ENCODE data around the gene EXOC4.

EXOC4 gene

GRCh38 chr7:133394369-133394768, 141.5 kb downstream of the EXOC4 start:
- H3K4me3 ChIP-seq (replicated peaks; ENCODE audit: low read depth, low read length) = no peak overlapping the region
- DNase-seq (ENCODE audit: low read depth) = no peak
- TF ChIP-seq CTCF (IDR thresholded peaks at IDR 0.05; ENCODE audit: low read length, missing control alignments) = no peak

GRCh38 chr7:133395551-133395950, 142.7 kb downstream of the EXOC4 start:
- no peak overlapping the region for H3K4me3 ChIP-seq (replicated peaks; ENCODE audit: low read depth, low read length)
- no peak for TF ChIP-seq CTCF (IDR thresholded peaks at IDR 0.05; ENCODE audit: low read length, missing control alignments)
- no peak for DNase-seq (ENCODE audit: low read depth)

GRCh38 chr7:133398506-133398905, 145.6 kb downstream of the EXOC4 start:
- no peak for TF ChIP-seq CTCF (IDR thresholded peaks at IDR 0.05; ENCODE audit: low read length, missing control alignments)
- no peak overlapping the region for H3K4me3 ChIP-seq (replicated peaks; ENCODE audit: low read depth, low read length)
- no peak for DNase-seq (ENCODE audit: low read depth)

GRCh38 chr7:133401225-133401624, 148.3 kb downstream of the EXOC4 start:
- no peak overlapping the region for H3K4me3 ChIP-seq (replicated peaks; ENCODE audit: low read depth, low read length)
- TF ChIP-seq CTCF (IDR thresholded peaks at IDR 0.05; ENCODE audit: low read length, missing control alignments) = no peak
- no peak for DNase-seq (ENCODE audit: low read depth)

GRCh38 chr7:133408212-133408611, 155.3 kb downstream of the EXOC4 start:
- H3K4me3 ChIP-seq (replicated peaks; ENCODE audit: low read depth, low read length) = no peak overlapping the region
- no peak for TF ChIP-seq CTCF (IDR thresholded peaks at IDR 0.05; ENCODE audit: low read length, missing control alignments)
- no peak for DNase-seq (ENCODE audit: low read depth)

- TF ChIP-seq CTCF (IDR thresholded peaks at IDR 0.05; ENCODE audit: low read length, missing control alignments) = no peak
- no peak overlapping the region for H3K4me3 ChIP-seq (replicated peaks; ENCODE audit: low read depth, low read length)
- no peak for DNase-seq (ENCODE audit: low read depth)
Measured at GRCh38 chr7:133409421-133409820, 156.5 kb downstream of the EXOC4 start.

GRCh38 chr7:133409966-133410365, 157.1 kb downstream of the EXOC4 start:
- DNase-seq (ENCODE audit: low read depth) = no peak
- no peak overlapping the region for H3K4me3 ChIP-seq (replicated peaks; ENCODE audit: low read depth, low read length)
- no peak for TF ChIP-seq CTCF (IDR thresholded peaks at IDR 0.05; ENCODE audit: low read length, missing control alignments)
